Peyer's patch (tissue), 4 donors: Measurements from ENCODE around the gene HPSE.

Source experiments
- CTCF ChIP-seq, 6 experiments: fragments of 450-650 bp in 4 of 6; fragments of 200-600 bp in 2 of 6; sonication (generic) in 1 of 6; IDR thresholded peaks; one replicate each; pipeline ENCODE4 v1.5.1; 2017 to 2019; ENCODE audit warnings: antibody characterized with exemption in 6 of 6, mild to moderate bottlenecking in 3 of 6, moderate library complexity in 1 of 6
- POLR2A ChIP-seq, 2 donors: fragments of 450-650 bp; IDR thresholded peaks; one replicate each; pipeline ENCODE4 v1.5.1; 2017; ENCODE audit warnings: antibody characterized with exemption in 2 of 2, mild to moderate bottlenecking in 2 of 2, moderate library complexity in 2 of 2

- TF ChIP-seq POLR2A (IDR thresholded peaks at IDR 0.05), result no peak
- TF ChIP-seq CTCF (IDR thresholded peaks at IDR 0.05), result no peak
Measured at GRCh38 chr4:83267830-83268475, 66.7 kb downstream of the HPSE start.
